Measurements from ENCODE around the gene CES4A. TPM values are rescaled to one million over a fixed set of nuclear protein-coding genes. Genes with fewer than 3 reads are reported as not detected.

Gene CES4A
- polyA plus RNA-seq, 1 experiment, result 4.5 TPM

DNA sequence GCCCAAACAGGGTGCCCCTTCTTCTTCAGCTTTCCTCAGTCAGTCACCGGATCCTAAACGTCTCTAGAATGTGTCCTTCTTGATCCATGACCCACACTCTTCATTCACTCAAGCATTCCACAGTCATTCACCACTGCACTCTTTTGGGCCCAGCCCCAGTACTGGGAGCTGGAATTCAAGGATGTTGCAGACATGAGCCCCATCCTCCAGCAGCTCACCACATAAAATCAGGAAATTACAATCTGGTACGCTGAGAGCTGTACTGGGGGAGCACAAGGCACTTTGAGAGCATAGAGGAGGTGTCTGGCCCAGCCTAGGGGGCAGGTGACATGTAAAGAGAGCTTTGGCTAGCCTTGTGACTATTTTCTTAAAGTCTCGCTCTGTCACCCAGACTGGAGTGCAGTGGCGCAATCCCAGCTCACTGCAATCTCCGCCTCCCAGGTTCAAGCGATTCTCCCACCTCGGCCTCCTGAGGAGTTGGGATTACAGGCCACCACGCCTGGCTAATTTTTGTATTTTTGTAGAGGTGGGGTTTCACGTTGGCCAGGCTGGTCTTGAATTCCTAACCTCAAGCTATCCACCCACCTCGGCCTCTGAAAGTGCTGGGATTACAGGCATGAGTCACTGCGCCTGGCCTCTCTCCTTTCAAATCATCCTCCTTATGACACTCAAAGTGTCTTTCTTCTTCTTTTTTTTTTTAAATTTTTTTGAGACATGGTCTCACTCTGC is 18.7 kb downstream of the CES4A start:
- Histone ChIP-seq H3K27me3 (ENCODE audit: control insufficient read depth, insufficient read depth, low read length) (no peaks in the 10 kb centered on the region), H3K36me3 (ENCODE audit: control insufficient read depth, insufficient read depth, low read length) (no peaks in the 10 kb centered on the region), H3K4me3 (ENCODE audit: low read depth, low read length) (no peak overlapping the region)
- POLR2A ChIA-PET, result no interaction called here
- TF ChIP-seq, protein P1, sequence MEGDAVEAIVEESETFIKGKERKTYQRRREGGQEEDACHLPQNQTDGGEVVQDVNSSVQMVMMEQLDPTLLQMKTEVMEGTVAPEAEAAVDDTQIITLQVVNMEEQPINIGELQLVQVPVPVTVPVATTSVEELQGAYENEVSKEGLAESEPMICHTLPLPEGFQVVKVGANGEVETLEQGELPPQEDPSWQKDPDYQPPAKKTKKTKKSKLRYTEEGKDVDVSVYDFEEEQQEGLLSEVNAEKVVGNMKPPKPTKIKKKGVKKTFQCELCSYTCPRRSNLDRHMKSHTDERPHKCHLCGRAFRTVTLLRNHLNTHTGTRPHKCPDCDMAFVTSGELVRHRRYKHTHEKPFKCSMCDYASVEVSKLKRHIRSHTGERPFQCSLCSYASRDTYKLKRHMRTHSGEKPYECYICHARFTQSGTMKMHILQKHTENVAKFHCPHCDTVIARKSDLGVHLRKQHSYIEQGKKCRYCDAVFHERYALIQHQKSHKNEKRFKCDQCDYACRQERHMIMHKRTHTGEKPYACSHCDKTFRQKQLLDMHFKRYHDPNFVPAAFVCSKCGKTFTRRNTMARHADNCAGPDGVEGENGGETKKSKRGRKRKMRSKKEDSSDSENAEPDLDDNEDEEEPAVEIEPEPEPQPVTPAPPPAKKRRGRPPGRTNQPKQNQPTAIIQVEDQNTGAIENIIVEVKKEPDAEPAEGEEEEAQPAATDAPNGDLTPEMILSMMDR (IDR thresholded peaks at IDR 0.05; ENCODE audit: insufficient read depth, low read depth, low read length), result no peak
- DNase-seq (ENCODE audit: low read depth), result no peak
- CTCF ChIA-PET, result interaction anchor here (0.7 to 1.5 kb wide), 7 partner anchors 11 to 163 kb away, joined by 3 to 5 read pairs (median 3); partner anchors contain the start of gene NOL3

DNA sequence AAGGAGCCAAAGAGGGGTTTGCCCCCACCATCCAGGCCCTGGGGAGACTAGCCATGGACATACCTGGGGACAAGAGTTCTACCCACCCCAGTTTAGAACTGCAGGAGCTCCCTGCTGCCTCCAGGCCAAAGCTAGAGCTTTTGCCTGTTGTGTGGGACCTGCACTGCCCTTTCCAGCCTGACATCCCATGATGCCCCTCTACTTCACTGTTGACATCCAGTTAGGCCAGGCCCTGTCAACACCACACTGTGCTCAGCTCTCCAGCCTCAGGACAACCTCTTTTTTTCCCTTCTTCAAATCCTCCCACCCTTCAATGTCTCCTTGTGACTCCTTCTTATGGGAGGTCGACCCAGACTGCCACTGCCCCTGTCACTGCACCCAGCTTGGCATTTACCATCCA is 20.8 kb downstream of the CES4A start:
- Histone ChIP-seq H3K4me3 (ENCODE audit: low read depth, low read length) (no peak overlapping the region), H3K36me3 (ENCODE audit: control insufficient read depth, insufficient read depth, low read length) (no peaks in the 10 kb centered on the region), H3K27me3 (ENCODE audit: control insufficient read depth, insufficient read depth, low read length) (no peaks in the 10 kb centered on the region)
- TF ChIP-seq, protein P1 (IDR thresholded peaks at IDR 0.05; ENCODE audit: insufficient read depth, low read depth, low read length), result no peak
- POLR2A ChIA-PET, result no interaction called here
- no peak for DNase-seq (ENCODE audit: low read depth)
- CTCF ChIA-PET, result interaction anchor here (0.7 to 1.5 kb wide), 4 partner anchors 8 to 48 kb away, joined by 3 to 5 read pairs (median 4); partner anchors contain the start of genes CES3 and CES4A

DNA sequence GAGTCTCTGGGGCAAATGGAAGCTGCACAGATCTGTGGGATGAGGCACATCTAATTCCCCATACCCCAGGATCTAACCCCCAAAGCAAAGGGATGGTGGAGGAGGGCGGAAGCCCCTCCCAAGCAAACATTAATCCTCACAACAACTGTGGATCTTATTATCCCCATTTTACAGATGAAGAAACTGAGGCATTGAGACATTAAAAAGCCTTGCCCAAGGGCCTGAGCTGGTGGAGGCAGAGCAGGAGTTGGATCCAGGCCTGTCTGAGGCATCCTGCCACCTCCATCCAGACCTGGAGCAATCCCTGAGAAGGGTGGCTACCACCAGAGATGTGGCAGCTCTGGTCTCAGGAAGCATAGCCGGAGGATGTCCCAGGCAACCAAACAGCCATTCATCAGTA is 22.9 kb downstream of the CES4A start:
- Histone ChIP-seq H3K27me3 (ENCODE audit: control insufficient read depth, insufficient read depth, low read length) (no peaks in the 10 kb centered on the region), H3K4me3 (ENCODE audit: low read depth, low read length) (no peak overlapping the region), H3K36me3 (ENCODE audit: control insufficient read depth, insufficient read depth, low read length) (no peaks in the 10 kb centered on the region)
- TF ChIP-seq, protein P1 (IDR thresholded peaks at IDR 0.05; ENCODE audit: insufficient read depth, low read depth, low read length), result no peak
- DNase-seq (ENCODE audit: low read depth), result no peak
- POLR2A ChIA-PET, result no interaction called here
- CTCF ChIA-PET, result interaction anchor here (0.7 to 3.4 kb wide), 4 partner anchors 39 to 144 kb away, joined by 3 to 29 read pairs (median 5); no protein-coding TSS in a partner anchor

DNA sequence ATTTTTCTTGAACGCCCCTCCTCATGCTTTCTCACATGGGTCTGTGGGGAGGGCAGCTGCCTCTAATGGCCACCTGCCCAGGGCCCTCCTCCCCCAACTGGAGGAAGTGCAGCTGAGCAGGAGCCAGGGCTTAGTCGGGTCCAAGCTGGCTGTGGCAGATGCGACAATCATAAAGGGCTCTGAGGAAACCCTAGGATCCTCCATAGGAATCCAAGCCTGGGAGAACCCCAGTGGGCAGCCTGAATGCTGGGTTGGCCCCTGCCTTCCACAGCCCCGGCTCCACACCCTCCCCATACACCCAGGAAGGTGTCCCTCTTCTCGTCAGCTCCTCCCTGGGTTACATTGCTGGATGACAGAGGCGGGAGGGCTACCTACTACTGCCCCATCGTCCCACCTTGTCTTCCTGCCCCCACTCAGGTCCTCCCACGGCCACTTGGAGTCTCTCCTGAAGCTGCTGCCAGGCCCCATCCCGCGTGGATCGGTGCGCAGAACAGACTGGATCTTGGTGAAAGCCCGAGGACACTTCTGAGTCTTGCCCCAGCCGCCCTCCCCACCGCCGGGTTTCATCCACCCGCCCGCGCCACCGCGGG is 24.9 kb downstream of the CES4A start:
- TF ChIP-seq, protein P1 (IDR thresholded peaks at IDR 0.05; ENCODE audit: insufficient read depth, low read depth, low read length), result no peak
- no peak for DNase-seq (ENCODE audit: low read depth)
- CTCF ChIA-PET, result interaction anchor here (0.7 to 7.8 kb wide), 10 partner anchors 12 to 164 kb away, joined by 3 to 67 read pairs (median 3); partner anchors contain the start of gene NOL3
- Histone ChIP-seq H3K36me3 (ENCODE audit: control insufficient read depth, insufficient read depth, low read length) (no peaks in the 10 kb centered on the region), H3K27me3 (ENCODE audit: control insufficient read depth, insufficient read depth, low read length) (no peaks in the 10 kb centered on the region), H3K4me3 (ENCODE audit: low read depth, low read length) (peak overlapping the region; percentile 39)
- POLR2A ChIA-PET, result no interaction called here
